Neutrophil (primary cell): Measurements from ENCODE around the gene STAM2.
A peak's percentile ranks its signal among the peaks of the same experiment; 100 is the strongest.
"Not testable (repeated sequence)": the region's sequence is repeated elsewhere in the genome, so short reads cannot be mapped to it uniquely, and the experiment has no call there.

Experiments
- H3K27ac ChIP-seq: fragments of 200-600 bp; sonication (generic); 2 replicates; pipeline ENCODE4 v1.5.1; 2016; ENCODE audit warnings: mild to moderate bottlenecking, moderate library complexity
- H3K27me3 ChIP-seq: fragments of 200-600 bp; sonication (generic); 2 replicates; pipeline ENCODE4 v1.6.0; 2016; ENCODE audit warnings: mild to moderate bottlenecking
- H3K36me3 ChIP-seq: fragments of 200-600 bp; sonication (generic); 2 replicates; pipeline ENCODE4 v1.5.1; 2017
- H3K4me1 ChIP-seq, 2 experiments: fragments of 200-600 bp in 1 of 2; sonication (generic) in 1 of 2; 1 replicate in 1 of 2; 2 replicates in 1 of 2; pipeline versions ENCODE4 v1.5.1 to v1.6.1; 2013 to 2016; ENCODE audit warnings: low read depth in 1 of 2, low read length in 1 of 2, mild to moderate bottlenecking in 1 of 2, moderate library complexity in 1 of 2; ENCODE audit not compliant: control insufficient read depth in 1 of 2, insufficient read depth in 1 of 2
- H3K4me3 ChIP-seq, 2 experiments: fragments of 200-600 bp in 1 of 2; sonication (generic) in 1 of 2; 1 replicate in 1 of 2; 2 replicates in 1 of 2; pipeline ENCODE4 v1.5.1; 2013 to 2016; ENCODE audit warnings: low read depth in 1 of 2, low read length in 1 of 2, mild to moderate bottlenecking in 1 of 2, moderate library complexity in 1 of 2
- H3K9me3 ChIP-seq: fragments of 200-600 bp; sonication (generic); 2 replicates; pipeline ENCODE4 v1.5.1; 2016
- TF ChIP-seq, protein P1 (sequence below): fragments of 200-600 bp; sonication (generic); IDR thresholded peaks from 2 replicates; pipeline ENCODE4 v1.5.1; 2016; ENCODE audit warnings: antibody characterized with exemption

Gene STAM2

DNA sequence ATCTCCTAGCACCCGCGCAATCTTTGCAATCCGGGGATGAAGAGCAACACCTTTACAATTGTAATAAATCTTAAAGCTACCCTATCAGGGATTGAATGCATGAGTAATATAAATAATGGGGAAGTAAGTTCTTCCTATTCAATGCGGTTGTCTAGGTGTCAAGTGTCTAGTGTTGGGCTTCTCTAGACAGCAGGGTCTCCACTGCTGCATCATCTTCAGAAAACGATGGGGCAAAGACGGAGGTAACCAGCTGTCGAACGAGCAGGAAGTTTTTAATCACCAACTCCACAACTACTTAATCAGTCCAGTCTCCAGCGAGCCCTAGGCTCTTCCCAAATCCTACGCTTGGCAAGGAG, 573 bp downstream of the STAM2 start:
- H3K4me1 ChIP-seq, result peaks cover 25 to 36% of the 10 kb centered on the region in 2 experiments
- H3K9me3 ChIP-seq, result no peaks in the 10 kb centered on the region
- no peaks in the 10 kb centered on the region for H3K27me3 ChIP-seq
- no peaks in the 10 kb centered on the region for H3K36me3 ChIP-seq
- TF ChIP-seq, protein P1, sequence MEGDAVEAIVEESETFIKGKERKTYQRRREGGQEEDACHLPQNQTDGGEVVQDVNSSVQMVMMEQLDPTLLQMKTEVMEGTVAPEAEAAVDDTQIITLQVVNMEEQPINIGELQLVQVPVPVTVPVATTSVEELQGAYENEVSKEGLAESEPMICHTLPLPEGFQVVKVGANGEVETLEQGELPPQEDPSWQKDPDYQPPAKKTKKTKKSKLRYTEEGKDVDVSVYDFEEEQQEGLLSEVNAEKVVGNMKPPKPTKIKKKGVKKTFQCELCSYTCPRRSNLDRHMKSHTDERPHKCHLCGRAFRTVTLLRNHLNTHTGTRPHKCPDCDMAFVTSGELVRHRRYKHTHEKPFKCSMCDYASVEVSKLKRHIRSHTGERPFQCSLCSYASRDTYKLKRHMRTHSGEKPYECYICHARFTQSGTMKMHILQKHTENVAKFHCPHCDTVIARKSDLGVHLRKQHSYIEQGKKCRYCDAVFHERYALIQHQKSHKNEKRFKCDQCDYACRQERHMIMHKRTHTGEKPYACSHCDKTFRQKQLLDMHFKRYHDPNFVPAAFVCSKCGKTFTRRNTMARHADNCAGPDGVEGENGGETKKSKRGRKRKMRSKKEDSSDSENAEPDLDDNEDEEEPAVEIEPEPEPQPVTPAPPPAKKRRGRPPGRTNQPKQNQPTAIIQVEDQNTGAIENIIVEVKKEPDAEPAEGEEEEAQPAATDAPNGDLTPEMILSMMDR, result no peak
- peak overlapping the region; percentile 100 for H3K27ac ChIP-seq
- peak overlapping the region; percentile 82 to 88 for H3K4me3 ChIP-seq

GRCh38 chr2:152174574-152174973, 989 bp downstream of the STAM2 start:
- TF ChIP-seq, protein P1, result no peak
- Histone ChIP-seq H3K36me3 (no peaks in the 10 kb centered on the region), H3K27ac (peak overlapping the region; percentile 100), H3K4me3 (peak overlapping the region; percentile 82 to 88), H3K9me3 (no peaks in the 10 kb centered on the region), H3K27me3 (no peaks in the 10 kb centered on the region), H3K4me1 (peaks cover 25 to 36% of the 10 kb centered on the region in 2 experiments)

DNA sequence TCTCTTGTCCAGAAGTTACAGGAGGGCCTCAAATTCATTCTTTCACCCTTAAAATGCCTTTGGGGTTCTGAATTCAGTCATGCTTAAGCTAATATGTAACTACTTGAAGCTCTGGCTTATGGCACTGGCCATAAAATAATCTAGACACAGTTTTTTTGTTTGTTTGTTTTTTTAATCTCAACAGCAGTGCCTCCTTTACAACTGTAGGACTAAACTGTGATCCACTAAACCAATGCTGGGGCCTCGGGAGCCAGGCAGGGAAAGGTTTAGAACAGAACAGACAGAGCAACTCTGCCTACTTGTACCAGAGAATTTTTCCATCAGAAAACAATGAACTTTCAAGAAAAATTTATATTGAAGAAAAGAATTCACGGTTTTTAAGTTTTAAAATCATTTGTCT, 1.7 kb downstream of the STAM2 start:
- Histone ChIP-seq H3K9me3 (no peaks in the 10 kb centered on the region), H3K4me3 (no peak overlapping the region), H3K4me1 (peaks cover 25 to 36% of the 10 kb centered on the region in 2 experiments), H3K27me3 (no peaks in the 10 kb centered on the region), H3K36me3 (no peaks in the 10 kb centered on the region), H3K27ac (no peak overlapping the region)
- TF ChIP-seq, protein P1, result no peak

DNA sequence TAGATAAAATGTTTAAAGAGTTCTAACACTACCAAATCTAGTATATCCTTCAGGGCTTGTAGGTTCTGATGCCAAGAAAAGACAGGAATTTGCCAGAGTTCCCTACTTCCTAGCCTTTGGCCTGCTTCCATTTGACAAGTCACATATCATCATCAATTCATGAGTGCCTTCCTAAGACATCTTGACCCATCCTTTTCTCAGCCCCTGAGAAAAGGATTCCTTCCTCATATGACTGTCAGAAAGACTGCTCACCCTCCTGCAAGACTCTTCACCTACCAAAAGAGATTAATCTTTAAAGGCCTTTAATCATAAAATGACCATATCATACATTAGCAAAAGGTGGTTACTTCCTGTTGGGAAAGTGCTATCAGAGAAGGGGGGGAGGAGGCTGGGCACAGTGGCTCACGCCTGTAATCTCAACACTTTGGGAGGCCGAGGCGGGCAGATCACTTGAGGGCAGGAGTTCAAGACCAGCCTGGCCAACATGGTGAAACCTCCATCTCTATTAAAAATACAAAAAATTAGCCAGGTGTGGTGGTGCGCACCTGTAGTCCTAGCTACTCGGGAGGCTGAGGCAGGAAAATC, 3.3 kb downstream of the STAM2 start:
- peaks cover 25 to 36% of the 10 kb centered on the region in 2 experiments for H3K4me1 ChIP-seq
- H3K27me3 ChIP-seq, H3K36me3 ChIP-seq, H3K9me3 ChIP-seq, H3K4me3 ChIP-seq: not testable (repeated sequence)
- peak overlapping the region; percentile 38 for H3K27ac ChIP-seq

DNA sequence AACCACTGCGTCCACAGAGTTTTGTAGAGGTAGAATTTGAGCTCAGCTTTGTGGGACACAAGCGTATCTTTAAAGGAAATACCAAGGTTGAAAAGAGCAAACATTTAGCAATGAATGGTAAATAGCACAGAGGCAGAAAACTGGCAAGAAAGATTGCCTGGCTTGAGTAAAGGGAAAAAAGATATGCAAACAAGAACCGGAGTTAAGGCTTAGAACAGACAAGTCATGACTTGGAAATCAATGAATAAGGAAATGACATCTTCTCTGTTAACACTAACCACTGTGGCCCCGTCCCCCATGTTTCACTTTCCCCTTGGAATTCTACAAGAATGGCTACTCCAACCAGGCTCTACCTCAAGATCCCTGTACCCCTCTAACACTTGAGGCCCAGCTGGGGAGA, 3.8 kb downstream of the STAM2 start:
- Histone ChIP-seq H3K9me3 (no peaks in the 10 kb centered on the region), H3K27ac (peak overlapping the region; percentile 38), H3K27me3 (no peaks in the 10 kb centered on the region), H3K4me3 (no peak overlapping the region), H3K4me1 (peaks cover 25 to 41% of the 10 kb centered on the region in 2 experiments), H3K36me3 (no peaks in the 10 kb centered on the region)
- TF ChIP-seq, protein P1, result no peak

DNA sequence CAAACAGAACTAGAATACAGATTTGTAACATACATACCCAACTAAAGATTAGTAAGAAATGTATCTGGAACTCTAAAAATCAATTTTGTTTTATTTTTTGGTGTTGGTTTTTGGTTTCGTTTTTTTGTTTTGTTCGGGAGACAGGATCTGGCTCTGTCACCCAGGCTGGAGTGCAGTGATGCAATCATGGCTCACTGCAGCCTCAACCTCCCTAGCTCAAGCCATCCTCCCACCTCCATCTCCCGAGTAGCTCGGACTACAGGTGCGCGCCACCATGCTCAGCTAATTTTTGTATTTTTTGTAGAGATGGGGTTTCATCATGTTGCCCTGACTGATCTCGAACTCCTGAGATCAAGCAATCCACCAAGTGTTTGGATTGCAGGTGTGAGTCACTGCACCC, 6.4 kb downstream of the STAM2 start:
- not testable (repeated sequence) for H3K27me3 ChIP-seq, H3K4me3 ChIP-seq, H3K9me3 ChIP-seq, H3K36me3 ChIP-seq, H3K27ac ChIP-seq
- H3K4me1 ChIP-seq, result peaks cover 7 to 21% of the 10 kb centered on the region in 2 experiments

DNA sequence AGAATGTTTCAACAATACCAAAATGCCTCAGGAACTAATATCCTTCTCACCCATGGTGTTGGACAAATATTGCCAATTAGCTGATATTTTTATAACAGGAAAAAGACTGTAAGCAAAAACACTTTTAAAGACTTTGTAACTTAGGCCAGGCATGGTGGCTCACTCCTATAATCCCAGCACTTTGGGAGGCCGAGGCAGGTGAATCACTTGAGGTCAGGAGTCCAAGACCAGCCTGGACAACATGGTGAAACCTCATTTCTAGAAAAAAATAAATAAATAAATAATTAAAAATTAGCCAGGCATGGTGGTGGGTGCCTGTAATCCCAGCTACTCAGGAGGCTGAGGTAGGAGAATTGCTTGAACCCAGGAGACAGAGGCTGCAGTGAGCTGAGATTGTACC, 8.1 kb downstream of the STAM2 start:
- H3K4me3 ChIP-seq, H3K9me3 ChIP-seq, H3K27me3 ChIP-seq, H3K27ac ChIP-seq, H3K36me3 ChIP-seq: not testable (repeated sequence)
- H3K4me1 ChIP-seq, result peaks cover 6 to 15% of the 10 kb centered on the region in 2 experiments
